ENCODE data around the gene DNAJB6.
"Not testable (repeated sequence)": the region's sequence is repeated elsewhere in the genome, so short reads cannot be mapped to it uniquely, and the experiment has no call there.

Gene DNAJB6

DNA sequence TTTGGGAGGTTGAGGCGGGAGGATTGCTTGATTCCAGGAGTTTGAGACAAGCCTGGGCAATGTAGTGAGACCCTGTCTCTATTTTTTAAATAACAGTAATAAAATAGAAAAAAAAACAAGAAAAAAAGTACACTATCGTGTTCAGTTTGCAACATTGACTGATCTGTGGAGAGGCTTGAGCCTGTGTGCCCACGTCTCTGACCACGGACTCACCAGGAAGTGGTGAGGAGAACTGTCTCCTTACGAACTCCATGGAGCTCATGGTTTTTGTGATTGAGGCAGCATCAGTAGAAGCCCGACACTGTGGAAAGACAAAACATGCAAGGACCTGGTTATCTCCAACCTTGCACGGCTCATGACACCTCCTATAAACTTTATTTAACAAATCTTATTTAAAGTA, 23.9 kb upstream of the DNAJB6 start:
- intact Hi-C loops (cut with DNase I; ENCODE audit: low total_unique reads), result no loop called here
- Histone ChIP-seq H3K27ac (no peak overlapping the region), H3K4me3 (no peak overlapping the region), H3K36me3 (no peaks in the 10 kb centered on the region), H3K9me3 (no peaks in the 10 kb centered on the region), H3K27me3 (peaks cover 0 to 4% of the 10 kb centered on the region in 2 donors), H3K4me1 (no peaks in the 10 kb centered on the region)
- DNase-seq, result no peak
- TF ChIP-seq, protein P1, sequence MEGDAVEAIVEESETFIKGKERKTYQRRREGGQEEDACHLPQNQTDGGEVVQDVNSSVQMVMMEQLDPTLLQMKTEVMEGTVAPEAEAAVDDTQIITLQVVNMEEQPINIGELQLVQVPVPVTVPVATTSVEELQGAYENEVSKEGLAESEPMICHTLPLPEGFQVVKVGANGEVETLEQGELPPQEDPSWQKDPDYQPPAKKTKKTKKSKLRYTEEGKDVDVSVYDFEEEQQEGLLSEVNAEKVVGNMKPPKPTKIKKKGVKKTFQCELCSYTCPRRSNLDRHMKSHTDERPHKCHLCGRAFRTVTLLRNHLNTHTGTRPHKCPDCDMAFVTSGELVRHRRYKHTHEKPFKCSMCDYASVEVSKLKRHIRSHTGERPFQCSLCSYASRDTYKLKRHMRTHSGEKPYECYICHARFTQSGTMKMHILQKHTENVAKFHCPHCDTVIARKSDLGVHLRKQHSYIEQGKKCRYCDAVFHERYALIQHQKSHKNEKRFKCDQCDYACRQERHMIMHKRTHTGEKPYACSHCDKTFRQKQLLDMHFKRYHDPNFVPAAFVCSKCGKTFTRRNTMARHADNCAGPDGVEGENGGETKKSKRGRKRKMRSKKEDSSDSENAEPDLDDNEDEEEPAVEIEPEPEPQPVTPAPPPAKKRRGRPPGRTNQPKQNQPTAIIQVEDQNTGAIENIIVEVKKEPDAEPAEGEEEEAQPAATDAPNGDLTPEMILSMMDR (IDR thresholded peaks at IDR 0.05), result no peak

DNA sequence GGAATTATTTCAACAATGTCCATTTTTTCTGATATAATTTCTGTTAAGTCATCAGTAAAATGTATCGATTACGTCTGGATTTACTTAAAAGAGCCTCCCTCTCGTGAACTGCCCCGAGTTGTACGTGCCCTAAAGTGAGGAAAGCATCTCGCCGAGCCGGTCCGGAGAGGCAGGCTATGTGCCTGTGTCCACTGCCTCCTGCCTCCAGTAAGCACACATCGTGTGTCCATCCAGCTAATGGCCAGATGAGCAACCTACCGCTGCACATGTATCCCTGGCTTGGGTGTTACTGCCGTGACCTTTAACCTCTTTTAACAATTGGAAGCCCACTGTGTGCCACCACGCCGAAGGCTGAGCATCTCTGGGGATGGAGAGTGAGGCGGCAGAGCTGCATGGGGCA, 23.2 kb upstream of the DNAJB6 start:
- H3K27ac ChIP-seq, result no peak overlapping the region
- peaks cover 0 to 3% of the 10 kb centered on the region in 2 donors for H3K27me3 ChIP-seq
- no peaks in the 10 kb centered on the region for H3K36me3 ChIP-seq
- no peaks in the 10 kb centered on the region for H3K4me1 ChIP-seq
- TF ChIP-seq, protein P1 (IDR thresholded peaks at IDR 0.05), result no peak
- H3K9me3 ChIP-seq, result no peaks in the 10 kb centered on the region
- intact Hi-C loops (cut with DNase I; ENCODE audit: low total_unique reads), result no loop called here
- no peak overlapping the region for H3K4me3 ChIP-seq
- DNase-seq, result no peak

DNA sequence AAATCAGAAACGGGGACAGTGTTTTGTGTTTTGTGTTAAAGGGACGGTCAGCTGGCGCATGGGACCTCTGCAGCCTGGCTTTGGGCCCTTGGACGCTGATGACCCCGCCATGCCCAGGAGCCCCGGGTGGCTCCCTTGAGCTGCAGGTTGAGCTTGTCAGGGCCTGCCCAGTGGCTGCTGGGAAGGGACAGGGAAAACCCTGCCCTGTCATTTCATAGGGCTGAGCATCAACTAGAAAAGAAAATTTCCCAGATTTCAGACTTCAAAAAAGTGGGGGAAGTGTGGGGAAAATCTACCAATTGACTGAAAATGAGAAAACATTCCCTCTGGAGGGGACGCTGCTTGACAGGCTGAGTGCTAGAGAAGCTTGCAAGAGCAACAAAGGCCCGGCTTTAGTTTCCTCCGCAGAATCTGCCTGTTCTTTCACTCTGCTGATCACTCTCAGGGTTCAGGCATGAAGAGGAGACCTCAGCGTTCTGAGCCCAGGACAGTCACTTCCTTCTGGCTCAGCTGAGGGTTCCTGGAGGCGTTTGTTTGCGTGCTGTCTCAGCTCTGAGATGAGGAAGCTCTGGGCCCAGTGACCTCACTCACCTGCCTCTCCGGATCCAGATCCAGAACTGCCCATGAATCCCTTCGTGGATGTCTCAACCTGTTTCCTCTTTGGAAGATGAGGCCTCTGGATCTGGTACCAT, 18.6 kb upstream of the DNAJB6 start:
- no peaks in the 10 kb centered on the region for H3K4me1 ChIP-seq
- DNase-seq, result peak in 1 of 2 donors; percentile 42
- H3K4me3 ChIP-seq, result no peak overlapping the region
- intact Hi-C loops (cut with DNase I; ENCODE audit: low total_unique reads), result no loop called here
- H3K27ac ChIP-seq, result no peak overlapping the region
- TF ChIP-seq, protein P1 (IDR thresholded peaks at IDR 0.05), result no peak
- H3K27me3 ChIP-seq, result no peaks in the 10 kb centered on the region
- H3K36me3 ChIP-seq, result no peaks in the 10 kb centered on the region
- H3K9me3 ChIP-seq, result no peaks in the 10 kb centered on the region

DNA sequence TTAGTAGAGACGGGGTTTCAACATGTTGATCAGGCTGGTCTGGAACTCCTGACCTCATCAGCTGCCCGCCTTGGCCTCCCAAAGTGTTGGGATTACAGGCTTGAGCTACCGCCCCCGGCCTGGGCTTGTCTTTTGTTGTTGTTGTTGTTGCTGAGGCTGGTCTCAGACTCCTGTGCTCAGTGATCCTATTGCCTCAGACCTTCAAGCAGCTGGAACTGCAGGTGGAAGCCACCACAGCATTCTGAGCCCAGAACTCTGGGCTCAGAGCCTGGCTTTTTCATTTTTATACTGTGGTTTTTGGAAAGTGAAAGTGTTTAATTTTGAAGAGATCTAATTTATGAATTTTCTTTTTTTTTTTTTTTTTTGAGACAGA, 16.2 kb upstream of the DNAJB6 start:
- no peaks in the 10 kb centered on the region for H3K9me3 ChIP-seq
- intact Hi-C loops (cut with DNase I; ENCODE audit: low total_unique reads), result no loop called here
- no peak for DNase-seq
- H3K4me1 ChIP-seq, result no peaks in the 10 kb centered on the region
- H3K36me3 ChIP-seq, result no peaks in the 10 kb centered on the region
- TF ChIP-seq, protein P1 (IDR thresholded peaks at IDR 0.05), result no peak
- H3K27me3 ChIP-seq, result no peaks in the 10 kb centered on the region
- H3K4me3 ChIP-seq, result no peak overlapping the region
- no peak overlapping the region for H3K27ac ChIP-seq

DNA sequence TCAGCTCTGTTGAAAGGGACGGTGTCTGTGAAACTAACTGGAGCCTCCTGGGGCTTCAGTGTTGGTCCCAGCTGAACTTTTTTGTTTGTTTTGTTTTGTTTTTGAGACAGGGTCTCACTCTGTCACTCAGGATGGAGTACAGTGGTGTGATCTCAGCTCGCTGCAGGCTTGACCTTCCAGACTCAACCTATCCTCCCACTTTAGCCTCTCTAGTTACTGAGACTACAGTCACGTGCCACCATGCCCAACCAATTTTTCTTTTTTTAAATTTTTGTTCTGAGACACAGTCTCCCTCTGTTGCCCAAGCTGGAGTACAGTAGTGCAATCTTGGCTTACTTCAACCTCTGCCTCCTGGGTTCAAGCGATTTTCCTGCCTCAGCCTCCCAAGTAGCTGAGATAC, 13.4 kb upstream of the DNAJB6 start:
- TF ChIP-seq, protein P1 (IDR thresholded peaks at IDR 0.05), result no peak
- Histone ChIP-seq H3K4me1 (no peaks in the 10 kb centered on the region), H3K4me3 (no peak overlapping the region), H3K36me3 (no peaks in the 10 kb centered on the region), H3K9me3 (no peaks in the 10 kb centered on the region), H3K27me3 (peaks cover 0 to 8% of the 10 kb centered on the region in 2 donors), H3K27ac (no peak overlapping the region)
- intact Hi-C loops (cut with DNase I; ENCODE audit: low total_unique reads), result no loop called here
- no peak for DNase-seq

DNA sequence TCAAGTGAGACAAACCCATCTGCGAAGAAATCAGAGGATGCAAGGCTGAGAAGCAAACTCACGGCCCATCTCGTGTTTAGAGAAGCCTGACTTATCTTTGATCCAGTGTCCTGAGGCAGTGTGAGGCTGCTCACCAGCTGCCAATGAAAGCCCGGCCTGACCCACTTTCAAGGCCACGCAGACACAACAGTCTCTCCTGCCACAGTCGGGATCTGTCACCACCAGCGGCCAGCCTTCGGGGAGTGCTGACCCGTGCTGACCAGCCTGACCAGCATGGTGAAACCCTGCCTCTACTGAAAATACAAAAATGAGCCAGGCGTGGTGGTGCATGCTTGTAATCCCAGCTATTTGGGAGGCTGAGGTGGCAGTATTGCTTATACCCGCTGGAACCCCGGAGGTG, 7.4 kb upstream of the DNAJB6 start:
- TF ChIP-seq, protein P1 (IDR thresholded peaks at IDR 0.05), result no peak
- Histone ChIP-seq H3K27ac (no peak overlapping the region), H3K36me3 (no peaks in the 10 kb centered on the region), H3K9me3 (no peaks in the 10 kb centered on the region), H3K4me1 (no peaks in the 10 kb centered on the region), H3K27me3 (peaks cover 0 to 14% of the 10 kb centered on the region in 2 donors), H3K4me3 (no peak overlapping the region)
- intact Hi-C loops (cut with DNase I; ENCODE audit: low total_unique reads), result no loop called here
- DNase-seq, result no peak

DNA sequence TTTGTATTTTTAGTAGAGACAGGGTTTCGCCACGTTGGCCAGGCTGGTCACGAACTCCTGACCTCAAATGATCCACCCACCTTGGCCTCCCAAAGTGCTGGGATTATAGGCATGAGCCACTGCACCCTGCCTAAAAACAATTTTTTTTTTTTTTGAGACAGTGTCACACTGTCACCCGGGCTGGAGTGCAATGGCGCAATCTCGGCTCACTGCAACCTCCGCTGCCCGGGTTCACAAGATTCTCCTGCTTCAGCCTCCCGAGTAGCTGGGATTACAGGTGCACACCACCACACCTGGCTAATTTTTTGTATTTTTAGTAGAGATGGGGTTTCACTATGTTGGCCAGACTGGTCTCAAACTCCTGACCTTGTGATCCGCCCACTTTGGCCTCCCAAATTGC, 6.2 kb upstream of the DNAJB6 start:
- H3K4me1 ChIP-seq; H3K27ac ChIP-seq; intact Hi-C loops (cut with DNase I; ENCODE audit: low total_unique reads); H3K36me3 ChIP-seq; H3K9me3 ChIP-seq; H3K4me3 ChIP-seq; DNase-seq: not testable (repeated sequence)
- peaks cover 0 to 14% of the 10 kb centered on the region in 2 donors for H3K27me3 ChIP-seq

DNA sequence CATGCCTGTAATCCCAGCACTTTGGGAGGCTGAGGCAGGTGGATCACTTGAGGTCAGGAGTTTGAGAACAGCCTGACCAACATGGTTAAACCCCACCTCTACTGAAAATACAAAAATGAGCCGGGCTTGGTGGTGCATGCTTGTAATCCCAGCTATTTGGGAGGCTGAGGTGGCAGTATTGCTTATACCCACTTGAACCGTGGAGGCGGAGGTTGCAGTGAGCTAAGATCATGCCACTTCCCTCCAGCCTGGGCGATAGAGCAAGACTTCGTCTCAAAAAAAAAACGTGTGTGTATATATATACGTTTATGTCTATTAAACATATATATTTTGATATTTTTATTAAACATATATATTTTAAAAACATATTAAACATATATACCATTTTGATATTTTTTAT, 5.8 kb upstream of the DNAJB6 start:
- H3K9me3 ChIP-seq; DNase-seq; H3K4me3 ChIP-seq; intact Hi-C loops (cut with DNase I; ENCODE audit: low total_unique reads); H3K36me3 ChIP-seq; H3K4me1 ChIP-seq; H3K27ac ChIP-seq: not testable (repeated sequence)
- H3K27me3 ChIP-seq, result peaks cover 0 to 14% of the 10 kb centered on the region in 2 donors

Measured in tibial artery (tissue), 4 donors.